ENCODE results near the gene LRRC7.
"Not testable (repeated sequence)": the region's sequence is repeated elsewhere in the genome, so short reads cannot be mapped to it uniquely, and the experiment has no call there.

The LRRC7 gene

DNA sequence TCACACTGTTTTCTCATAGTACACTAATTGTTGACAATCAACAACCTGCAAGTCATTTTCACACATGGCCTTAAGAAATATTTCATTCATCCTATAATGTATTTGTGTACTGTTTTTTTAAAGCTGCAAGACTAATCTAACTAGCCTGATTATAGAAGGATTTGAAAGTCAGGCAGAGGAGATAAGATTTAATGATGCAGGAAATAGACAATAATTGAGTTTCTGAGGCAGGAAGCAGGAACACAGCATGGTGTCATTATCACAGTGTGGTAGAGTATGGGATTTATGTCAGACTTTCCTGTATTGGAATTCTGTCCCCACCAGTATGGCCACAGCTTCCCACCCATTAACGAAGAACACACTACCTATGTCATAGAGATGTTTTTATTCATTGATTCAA, 138.8 kb downstream of the LRRC7 start:
- no peak overlapping the region for H3K4me3 ChIP-seq (ENCODE audit: low read depth, low read length)
- DNase-seq (ENCODE audit: low read depth) = no peak
- TF ChIP-seq, protein P1, sequence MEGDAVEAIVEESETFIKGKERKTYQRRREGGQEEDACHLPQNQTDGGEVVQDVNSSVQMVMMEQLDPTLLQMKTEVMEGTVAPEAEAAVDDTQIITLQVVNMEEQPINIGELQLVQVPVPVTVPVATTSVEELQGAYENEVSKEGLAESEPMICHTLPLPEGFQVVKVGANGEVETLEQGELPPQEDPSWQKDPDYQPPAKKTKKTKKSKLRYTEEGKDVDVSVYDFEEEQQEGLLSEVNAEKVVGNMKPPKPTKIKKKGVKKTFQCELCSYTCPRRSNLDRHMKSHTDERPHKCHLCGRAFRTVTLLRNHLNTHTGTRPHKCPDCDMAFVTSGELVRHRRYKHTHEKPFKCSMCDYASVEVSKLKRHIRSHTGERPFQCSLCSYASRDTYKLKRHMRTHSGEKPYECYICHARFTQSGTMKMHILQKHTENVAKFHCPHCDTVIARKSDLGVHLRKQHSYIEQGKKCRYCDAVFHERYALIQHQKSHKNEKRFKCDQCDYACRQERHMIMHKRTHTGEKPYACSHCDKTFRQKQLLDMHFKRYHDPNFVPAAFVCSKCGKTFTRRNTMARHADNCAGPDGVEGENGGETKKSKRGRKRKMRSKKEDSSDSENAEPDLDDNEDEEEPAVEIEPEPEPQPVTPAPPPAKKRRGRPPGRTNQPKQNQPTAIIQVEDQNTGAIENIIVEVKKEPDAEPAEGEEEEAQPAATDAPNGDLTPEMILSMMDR (IDR thresholded peaks at IDR 0.05; ENCODE audit: low read depth, low read length, missing control alignments) = no peak

DNA sequence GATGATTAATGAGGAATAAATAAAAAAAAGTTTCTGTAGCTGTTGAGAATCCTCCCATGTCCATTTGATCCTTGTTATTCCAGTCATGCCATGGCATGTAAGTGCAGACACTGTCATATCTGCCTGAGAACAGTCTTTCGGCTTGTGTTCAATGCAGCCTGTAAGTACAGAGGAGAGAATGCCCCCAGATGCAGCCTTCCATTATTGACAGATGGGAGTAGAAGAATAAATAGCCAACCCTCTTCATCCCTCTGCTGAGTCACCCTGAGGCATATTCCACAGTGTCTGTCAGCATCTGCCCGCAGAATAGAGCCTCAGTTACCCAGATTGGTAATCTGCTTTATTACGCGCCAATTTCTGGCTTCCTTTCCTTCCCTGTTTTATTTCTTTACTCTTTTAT, 139.4 kb downstream of the LRRC7 start:
- H3K4me3 ChIP-seq (ENCODE audit: low read depth, low read length) = no peak overlapping the region
- DNase-seq (ENCODE audit: low read depth) = no peak
- TF ChIP-seq, protein P1 (IDR thresholded peaks at IDR 0.05; ENCODE audit: low read depth, low read length, missing control alignments) = no peak

DNA sequence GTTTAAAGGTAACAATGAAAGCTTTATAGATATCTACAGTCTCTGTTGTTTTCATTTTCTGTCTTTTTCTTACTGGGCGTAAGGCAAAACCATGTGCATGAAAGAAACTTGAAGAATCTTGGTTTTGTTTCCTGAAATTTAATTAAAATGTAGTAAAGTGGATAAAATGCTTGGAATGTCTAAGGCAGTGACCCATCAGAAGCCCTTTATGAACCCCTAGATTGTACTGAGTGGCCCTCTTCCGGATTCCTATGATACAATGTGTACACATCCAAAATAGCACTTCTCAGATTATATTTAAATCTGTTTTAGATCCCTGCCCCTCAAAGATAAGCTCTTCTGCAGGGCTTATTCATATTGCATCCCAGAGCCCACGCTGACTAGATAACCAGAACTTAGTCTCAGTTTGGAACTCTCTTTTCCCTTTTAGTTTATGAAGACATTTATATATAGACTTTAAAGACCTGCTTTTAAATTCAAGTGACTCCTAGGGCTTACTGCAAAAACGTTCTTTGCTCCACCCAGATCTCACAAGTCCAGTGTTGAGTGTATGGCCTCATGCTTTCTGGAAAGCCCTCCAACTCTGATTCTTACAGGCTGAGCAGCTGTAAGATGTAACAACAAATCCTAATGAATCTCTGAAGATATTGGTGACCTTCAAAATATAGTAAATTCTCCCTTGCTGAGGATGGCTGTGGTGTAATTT, 142.9 kb downstream of the LRRC7 start:
- H3K4me3 ChIP-seq (ENCODE audit: low read depth, low read length) = no peak overlapping the region
- TF ChIP-seq, protein P1 (IDR thresholded peaks at IDR 0.05; ENCODE audit: low read depth, low read length, missing control alignments) = no peak
- no peak for DNase-seq (ENCODE audit: low read depth)

DNA sequence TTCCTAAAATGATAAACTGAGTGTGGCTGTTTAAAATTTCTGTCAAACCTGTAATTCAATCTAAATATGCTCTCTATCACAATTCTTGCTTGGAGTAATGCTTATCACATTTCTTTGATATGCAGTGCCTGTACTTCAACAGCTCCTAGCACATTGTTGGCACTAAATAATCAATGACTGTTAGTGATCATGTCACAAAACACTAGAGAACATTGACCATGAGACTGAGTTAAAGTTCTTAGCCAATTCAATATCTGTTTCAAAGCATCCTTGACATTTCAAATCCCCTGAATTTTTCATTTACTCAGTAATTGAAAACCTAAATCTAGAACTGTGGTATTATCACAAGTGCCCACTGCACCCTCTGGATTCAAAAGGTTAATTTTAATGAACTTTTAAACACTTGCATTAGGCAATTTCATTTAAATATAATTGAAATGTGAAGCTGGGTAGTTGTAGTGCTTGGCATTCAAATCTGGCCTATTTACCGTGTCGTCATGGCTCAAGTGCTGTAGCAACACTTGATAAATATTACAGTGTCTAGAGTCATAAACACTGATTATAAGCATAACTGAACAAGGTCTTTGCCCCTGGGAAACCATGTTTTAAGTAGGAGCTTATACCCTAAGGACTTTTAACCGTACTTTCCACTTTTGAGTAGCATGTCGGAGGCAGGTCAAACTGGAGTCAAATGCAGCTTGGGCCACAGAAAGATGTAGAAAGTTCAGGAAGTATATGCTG, 143.6 kb downstream of the LRRC7 start:
- TF ChIP-seq, protein P1 (IDR thresholded peaks at IDR 0.05; ENCODE audit: low read depth, low read length, missing control alignments) = no peak
- DNase-seq (ENCODE audit: low read depth) = no peak
- no peak overlapping the region for H3K4me3 ChIP-seq (ENCODE audit: low read depth, low read length)

DNA sequence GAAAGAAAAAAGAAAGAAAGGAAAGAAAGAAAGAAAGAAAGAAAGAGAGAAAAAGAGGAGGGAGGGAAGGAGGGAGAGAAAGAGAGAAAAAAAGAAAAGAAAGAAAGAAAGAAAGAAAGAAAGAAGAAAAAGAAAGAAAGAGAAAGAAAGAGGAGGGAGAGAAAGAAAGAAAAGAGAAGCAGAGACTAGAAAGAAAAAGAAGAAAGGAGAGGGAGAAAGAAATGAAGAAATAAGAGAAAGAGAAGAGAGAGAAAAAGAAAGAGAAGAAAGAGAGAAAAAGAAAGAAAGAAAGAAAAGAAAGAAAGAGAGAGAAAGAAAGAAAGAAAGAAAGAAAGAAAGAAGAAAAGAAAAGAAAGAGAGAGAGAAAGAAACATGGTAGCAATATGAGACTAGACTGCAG, 150.1 kb downstream of the LRRC7 start:
- not testable (repeated sequence) for DNase-seq (ENCODE audit: low read depth); H3K4me3 ChIP-seq (ENCODE audit: low read depth, low read length)

DNA sequence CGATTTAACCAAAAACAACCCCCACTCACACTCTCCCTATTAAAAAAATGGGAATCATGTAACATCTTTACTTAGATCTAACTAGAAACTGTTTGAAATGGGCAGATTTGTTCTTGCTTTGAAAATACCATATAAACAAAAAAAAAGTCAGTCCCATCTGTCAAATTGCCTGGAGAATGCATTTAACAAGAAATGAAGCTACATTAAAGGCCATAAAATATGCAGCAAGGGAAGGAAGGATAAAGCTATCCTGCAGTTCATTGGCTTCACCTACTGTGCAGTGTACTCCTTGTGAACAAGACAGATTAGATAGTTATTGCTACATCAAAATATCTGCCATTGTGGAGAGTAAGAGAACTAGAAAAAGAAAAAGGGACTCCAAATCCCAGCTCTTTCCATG, 160.5 kb downstream of the LRRC7 start:
- TF ChIP-seq, protein P1 (IDR thresholded peaks at IDR 0.05; ENCODE audit: low read depth, low read length, missing control alignments) = no peak
- no peak for DNase-seq (ENCODE audit: low read depth)
- H3K4me3 ChIP-seq (ENCODE audit: low read depth, low read length) = no peak overlapping the region

DNA sequence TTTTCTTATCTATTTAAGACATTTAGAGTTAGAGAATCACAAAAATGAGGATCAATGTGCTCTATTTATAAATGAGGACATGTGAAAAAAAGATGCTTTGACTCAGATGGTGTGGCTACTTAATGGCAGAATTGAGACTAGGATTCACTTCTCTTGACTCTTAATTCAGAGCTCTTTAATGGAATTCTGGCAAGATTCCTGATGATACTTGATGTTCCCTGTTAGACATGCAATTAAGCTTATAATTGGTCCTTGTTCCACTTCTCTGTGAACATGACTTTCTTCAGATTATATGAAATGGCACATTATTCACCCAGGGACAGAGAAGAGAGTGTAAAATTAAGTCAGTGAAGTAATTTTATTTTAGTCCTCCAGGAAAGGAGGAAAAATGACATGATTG, 165.3 kb downstream of the LRRC7 start:
- no peak for DNase-seq (ENCODE audit: low read depth)
- TF ChIP-seq, protein P1 (IDR thresholded peaks at IDR 0.05; ENCODE audit: low read depth, low read length, missing control alignments) = no peak
- H3K4me3 ChIP-seq (ENCODE audit: low read depth, low read length) = no peak overlapping the region
